ENCODE data around the gene BACH2.
"Not testable (repeated sequence)": the region's sequence is repeated elsewhere in the genome, so short reads cannot be mapped to it uniquely, and the experiment has no call there.

The BACH2 gene

GRCh38 chr6:89993411-89993810 lies 303.2 kb downstream of the BACH2 start:
- DNase-seq (ENCODE audit: low spot score) = no peak

GRCh38 chr6:89992818-89993217 lies 303.8 kb downstream of the BACH2 start:
- no peak for DNase-seq (ENCODE audit: low spot score)

- DNase-seq (ENCODE audit: low spot score) = peak; percentile 91
Measured at GRCh38 chr6:89989742-89990141, 306.9 kb downstream of the BACH2 start.

- no peak for DNase-seq (ENCODE audit: low spot score)
Measured at GRCh38 chr6:89987830-89988229, 308.8 kb downstream of the BACH2 start.

- DNase-seq (ENCODE audit: low spot score) = no peak
Measured at GRCh38 chr6:89987140-89987539, 309.5 kb downstream of the BACH2 start.

GRCh38 chr6:89986650-89987074 lies 310.0 kb downstream of the BACH2 start:
- DNase-seq (ENCODE audit: low spot score) = peak; percentile 88

- peak; percentile 61 for DNase-seq (ENCODE audit: low spot score)
Measured at GRCh38 chr6:89985751-89986493, 310.7 kb downstream of the BACH2 start.

- DNase-seq (ENCODE audit: low spot score) = peak; percentile 60
Measured at GRCh38 chr6:89984926-89985750, 311.5 kb downstream of the BACH2 start.

GRCh38 chr6:89980353-89980752 lies 316.3 kb downstream of the BACH2 start:
- DNase-seq (ENCODE audit: low spot score) = no peak

GRCh38 chr6:89979481-89980119 lies 317.0 kb downstream of the BACH2 start:
- DNase-seq (ENCODE audit: low spot score) = no peak

GRCh38 chr6:89978749-89979145 lies 317.9 kb downstream of the BACH2 start:
- no peak for DNase-seq (ENCODE audit: low spot score)

GRCh38 chr6:89977808-89978748 lies 318.6 kb downstream of the BACH2 start:
- DNase-seq (ENCODE audit: low spot score) = no peak

GRCh38 chr6:89976694-89977020 lies 320.0 kb downstream of the BACH2 start:
- DNase-seq (ENCODE audit: low spot score) = no peak

- DNase-seq (ENCODE audit: low spot score) = peak; percentile 70
Measured at GRCh38 chr6:89975991-89976693, 320.5 kb downstream of the BACH2 start.

GRCh38 chr6:89975366-89975765 lies 321.3 kb downstream of the BACH2 start:
- no peak for DNase-seq (ENCODE audit: low spot score)

GRCh38 chr6:89974834-89975233 lies 321.8 kb downstream of the BACH2 start:
- DNase-seq (ENCODE audit: low spot score) = no peak

GRCh38 chr6:89972025-89972381 lies 324.6 kb downstream of the BACH2 start:
- no peak for DNase-seq (ENCODE audit: low spot score)

- not testable (repeated sequence) for DNase-seq (ENCODE audit: low spot score)
Measured at GRCh38 chr6:89971338-89972024, 325.2 kb downstream of the BACH2 start.

- peak; percentile 90 for DNase-seq (ENCODE audit: low spot score)
Measured at GRCh38 chr6:89970609-89971337, 325.9 kb downstream of the BACH2 start.

- DNase-seq (ENCODE audit: low spot score) = no peak
Measured at GRCh38 chr6:89970072-89970471, 326.6 kb downstream of the BACH2 start.
